Measurements from ENCODE around the gene SPCS2.
"Not testable (repeated sequence)": the region's sequence is repeated elsewhere in the genome, so short reads cannot be mapped to it uniquely, and the experiment has no call there.

Gene SPCS2

GRCh38 chr11:75002516-75002915 is 53.5 kb downstream of the SPCS2 start:
- no peak for DNase-seq

GRCh38 chr11:75004215-75004614 is 55.1 kb downstream of the SPCS2 start:
- no peak for DNase-seq

GRCh38 chr11:75011357-75011756 is 62.3 kb downstream of the SPCS2 start:
- DNase-seq, result no peak

- DNase-seq, result no peak
These were observed 62.8 kb downstream of the SPCS2 start for GRCh38 chr11:75011872-75012271.

GRCh38 chr11:75013051-75013450 is 64.0 kb downstream of the SPCS2 start:
- peak; percentile 29 for DNase-seq

GRCh38 chr11:75014129-75014528 is 65.1 kb downstream of the SPCS2 start:
- peak; percentile 77 for DNase-seq

- not testable (repeated sequence) for DNase-seq
These were observed 70.1 kb downstream of the SPCS2 start for GRCh38 chr11:75019200-75019599.

- DNase-seq, result not testable (repeated sequence)
These were observed 71.3 kb downstream of the SPCS2 start for GRCh38 chr11:75020328-75020727.

- no peak for DNase-seq
These were observed 73.2 kb downstream of the SPCS2 start for GRCh38 chr11:75022296-75022695.

GRCh38 chr11:75022759-75023396 is 73.8 kb downstream of the SPCS2 start:
- DNase-seq, result peak; percentile 76

GRCh38 chr11:75023446-75024067 is 74.5 kb downstream of the SPCS2 start:
- no peak for DNase-seq

- no peak for DNase-seq
These were observed 75.0 kb downstream of the SPCS2 start for GRCh38 chr11:75024068-75024449.

GRCh38 chr11:75024764-75025211 is 75.7 kb downstream of the SPCS2 start:
- no peak for DNase-seq

GRCh38 chr11:75025561-75025960 is 76.5 kb downstream of the SPCS2 start:
- DNase-seq, result no peak

GRCh38 chr11:75028321-75028720 is 79.3 kb downstream of the SPCS2 start:
- DNase-seq, result no peak
